Measurements from ENCODE around the gene TPK1. TPM values are rescaled to one million over a fixed set of nuclear protein-coding genes. Genes with fewer than 3 reads are reported as not detected.

Gene TPK1
- total RNA-seq, 1 donor from 2014 or later = 14.5 TPM

- Histone ChIP-seq H3K36me3 (no peaks in the 10 kb centered on the region), H3K9me3 (ENCODE audit: low read depth) (no peaks in the 10 kb centered on the region), H4K20me1 (ENCODE audit: low read depth) (no peaks in the 10 kb centered on the region), H3K9ac (no peak overlapping the region), H3K4me3 (no peak overlapping the region), H3K79me2 (ENCODE audit: low read depth) (no peaks in the 10 kb centered on the region), H3K27ac (no peak overlapping the region), H2AFZ (replicated peaks) (no peak overlapping the region), H3F3A (ENCODE audit: low read depth) (no peaks in the 10 kb centered on the region), H3K27me3 (no peaks in the 10 kb centered on the region), H3K4me1 (no peaks in the 10 kb centered on the region), H3K4me2 (no peak overlapping the region)
- no peaks in the 10 kb centered on the region for H3K4me1 Mint-ChIP-seq
- no peaks in the 10 kb centered on the region for H3K36me3 Mint-ChIP-seq
- DNase-seq (ENCODE audit: low spot score) = no peak
- no peak for TF ChIP-seq EZH2phosphoT487 (IDR thresholded peaks at IDR 0.05)
- TF ChIP-seq EZH2 (IDR thresholded peaks at IDR 0.05) = no peak
- TF ChIP-seq CTCF (IDR thresholded peaks at IDR 0.05) = no peak
- H3K27me3 Mint-ChIP-seq (ENCODE audit: insufficient read depth, low read depth) = peaks cover 2% of the 10 kb centered on the region
- H3K27ac Mint-ChIP-seq = no peak overlapping the region
- H3K9me3 Mint-ChIP-seq = no peaks in the 10 kb centered on the region
- no peak overlapping the region for H3K4me3 Mint-ChIP-seq
Measured at GRCh38 chr7:144736880-144737493, 98.9 kb downstream of the TPK1 start.

GRCh38 chr7:144735505-144736276 is 100.2 kb downstream of the TPK1 start:
- no peak overlapping the region for H3K9ac ChIP-seq
- H3K4me3 Mint-ChIP-seq = no peak overlapping the region
- H3K4me3 ChIP-seq = no peak overlapping the region
- no peaks in the 10 kb centered on the region for H3K9me3 ChIP-seq (ENCODE audit: low read depth)
- peaks cover 2% of the 10 kb centered on the region for H3K27me3 Mint-ChIP-seq (ENCODE audit: insufficient read depth, low read depth)
- no peaks in the 10 kb centered on the region for H3K27me3 ChIP-seq
- no peak overlapping the region for H3K4me2 ChIP-seq
- no peaks in the 10 kb centered on the region for H3K4me1 Mint-ChIP-seq
- DNase-seq (ENCODE audit: low spot score) = no peak
- no peaks in the 10 kb centered on the region for H4K20me1 ChIP-seq (ENCODE audit: low read depth)
- H3K27ac Mint-ChIP-seq = no peak overlapping the region
- TF ChIP-seq EZH2phosphoT487 (IDR thresholded peaks at IDR 0.05) (no peak), EZH2 (IDR thresholded peaks at IDR 0.05) (no peak), CTCF (IDR thresholded peaks at IDR 0.05) (no peak)
- H3K27ac ChIP-seq = no peak overlapping the region
- H3K36me3 ChIP-seq = no peaks in the 10 kb centered on the region
- no peaks in the 10 kb centered on the region for H3K79me2 ChIP-seq (ENCODE audit: low read depth)
- H3K36me3 Mint-ChIP-seq = no peaks in the 10 kb centered on the region
- no peaks in the 10 kb centered on the region for H3K9me3 Mint-ChIP-seq
- H3K4me1 ChIP-seq = no peaks in the 10 kb centered on the region
- H2AFZ ChIP-seq (replicated peaks) = no peak overlapping the region
- no peaks in the 10 kb centered on the region for H3F3A ChIP-seq (ENCODE audit: low read depth)

DNA sequence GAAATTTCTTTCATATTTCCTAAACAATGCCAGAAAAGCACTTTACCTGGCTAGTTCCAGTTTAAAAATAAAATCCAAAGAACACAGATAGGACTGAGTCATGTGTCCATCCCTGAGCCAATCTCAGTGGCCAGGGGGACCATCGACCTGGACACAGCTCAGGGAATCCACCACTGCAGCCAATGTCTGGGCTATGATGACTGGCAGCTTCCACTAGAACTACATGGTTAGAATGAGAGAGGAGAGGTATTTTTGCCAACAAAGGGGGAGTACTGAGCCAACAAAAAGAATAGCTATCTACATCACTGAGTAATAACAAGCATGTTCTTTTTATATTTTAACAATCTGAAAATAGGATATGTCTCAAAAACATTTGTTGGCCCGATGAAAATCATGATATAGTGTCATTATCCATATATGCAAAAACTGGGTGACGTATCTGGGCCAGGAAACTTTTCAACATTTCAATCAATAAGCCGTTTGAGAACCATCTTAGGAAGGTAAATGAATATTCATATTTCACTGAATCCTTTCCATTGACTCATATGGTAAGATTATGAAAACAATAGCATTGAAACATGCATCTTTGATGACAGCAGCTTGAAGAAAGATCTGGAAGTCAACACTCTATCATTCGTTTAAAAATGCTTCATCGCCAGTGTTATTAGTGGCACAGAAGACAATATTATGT is 104.0 kb downstream of the TPK1 start:
- no peak overlapping the region for H3K27ac Mint-ChIP-seq
- H3K4me2 ChIP-seq = no peak overlapping the region
- no peaks in the 10 kb centered on the region for H3K9me3 Mint-ChIP-seq
- H3K4me1 ChIP-seq = no peaks in the 10 kb centered on the region
- H3K27ac ChIP-seq = no peak overlapping the region
- H3K4me3 Mint-ChIP-seq = no peak overlapping the region
- no peak overlapping the region for H3K4me3 ChIP-seq
- no peaks in the 10 kb centered on the region for H3K9me3 ChIP-seq (ENCODE audit: low read depth)
- H3K27me3 Mint-ChIP-seq (ENCODE audit: insufficient read depth, low read depth) = peaks cover 2% of the 10 kb centered on the region
- H4K20me1 ChIP-seq (ENCODE audit: low read depth) = no peaks in the 10 kb centered on the region
- H3F3A ChIP-seq (ENCODE audit: low read depth) = no peaks in the 10 kb centered on the region
- H3K79me2 ChIP-seq (ENCODE audit: low read depth) = no peaks in the 10 kb centered on the region
- no peaks in the 10 kb centered on the region for H3K27me3 ChIP-seq
- no peaks in the 10 kb centered on the region for H3K36me3 ChIP-seq
- TF ChIP-seq EZH2phosphoT487 (IDR thresholded peaks at IDR 0.05) (no peak), EZH2 (IDR thresholded peaks at IDR 0.05) (no peak), CTCF (IDR thresholded peaks at IDR 0.05) (no peak)
- no peak overlapping the region for H2AFZ ChIP-seq (replicated peaks)
- DNase-seq (ENCODE audit: low spot score) = no peak
- no peaks in the 10 kb centered on the region for H3K36me3 Mint-ChIP-seq
- no peak overlapping the region for H3K9ac ChIP-seq
- H3K4me1 Mint-ChIP-seq = no peaks in the 10 kb centered on the region

All from neural progenitor cell (in vitro differentiated cells).